Right cardiac atrium (tissue), 5 donors: ENCODE data around the gene LPO. TPM values are rescaled to one million over a fixed set of nuclear protein-coding genes. Genes with fewer than 3 reads are reported as not detected.

Source experiments
- ATAC-seq, 2 donors: fragments of 200-7000 bp; cut with Tn5 transposase; one replicate each; pipeline versions ENCODE4 v1.8.0 to v1.9.1; 2020; ENCODE audit warnings: moderate library complexity in 2 of 2, mild to moderate bottlenecking in 1 of 2
- DNase-seq, 3 donors: peaks; one replicate each; pipeline ENCODE4 v3.0.0-alpha.2; 2020
- H3K27ac ChIP-seq: one replicate; pipeline ENCODE4 v1.5.1; 2013; ENCODE audit warnings: mild to moderate bottlenecking, low read length, control low read depth, moderate library complexity
- H3K27me3 ChIP-seq: one replicate; pipeline ENCODE4 v1.6.1; 2013; ENCODE audit not compliant: control insufficient read depth, insufficient read depth
- H3K4me1 ChIP-seq: one replicate; pipeline ENCODE4 v1.6.1; 2013; ENCODE audit warnings: low read length; ENCODE audit not compliant: control insufficient read depth, insufficient read depth
- H3K4me3 ChIP-seq: one replicate; pipeline ENCODE4 v1.5.1; 2013; ENCODE audit warnings: low read length, control low read depth
- H3K9me3 ChIP-seq: one replicate; pipeline ENCODE4 v1.6.1; 2013; ENCODE audit warnings: low read length; ENCODE audit not compliant: control insufficient read depth
- WGBS: extraction: QIAGEN DNeasy Blood & Tissue Kit; methylation state at CpG from one replicate; pipeline ENCODE4 v1.1.7; 2013; 5-methylcytosine and 5-hydroxymethylcytosine counted together
- intact Hi-C, 4 donors: fragments of 100-400 bp; cut with DNase I; formaldehyde crosslinking; loops; one replicate each; pipeline versions ENCODE4 v1.11.0 to v1.14.0; 2022 to 2023
- polyA plus RNA-seq: library from polyadenylated mRNA; stranded (reverse); fragments of 200-250 nt; gene quantifications from one replicate; pipeline ENCODE4 v1.2.3, GENCODE V29; 2013
- total RNA-seq, 4 donors: library from RNA; stranded (reverse); fragmentation: NEBNext Ultra II Directional; extraction: Animal tissue kit (Norgen Biotek cat#: 25700); gene quantifications; one replicate each; pipeline ENCODE4 v1.2.1, GENCODE V29; 2021
- donor health status: healthy with polysubstance abuse.
- donor health status: DM: no; HTN: yes; CAD: no.
- donor health status: DM: no; HTN: no; CAD: no.
- donor health status: DM: no; HTN: yes; CAD: no; lungs with severe emphysema.
- donor health status: DM: yes; HTN: yes; CAD: no.

The LPO gene
- total and polyA plus RNA-seq, 5 donors = 0.29 TPM; not detected in 4

- H3K4me1 ChIP-seq = no peaks in the 10 kb centered on the region
- 75% methylated on average over 12 of the region's 12 CpGs for WGBS
- H3K27me3 ChIP-seq = no peaks in the 10 kb centered on the region
- intact Hi-C loops = no loop called here
- DNase-seq = no peak
- ATAC-seq = no peak
- no peaks in the 10 kb centered on the region for H3K9me3 ChIP-seq
- H3K4me3 ChIP-seq = no peak overlapping the region
- no peak overlapping the region for H3K27ac ChIP-seq
Observed at GRCh38 chr17:58272367-58273280, 34.2 kb downstream of the LPO start.

- Histone ChIP-seq H3K9me3 (no peaks in the 10 kb centered on the region), H3K27me3 (no peaks in the 10 kb centered on the region), H3K27ac (no peak overlapping the region), H3K4me3 (no peak overlapping the region), H3K4me1 (no peaks in the 10 kb centered on the region)
- WGBS = 73% methylated on average over 15 of the region's 15 CpGs
- no peak for ATAC-seq
- intact Hi-C loops = no loop called here
- no peak for DNase-seq
Observed at GRCh38 chr17:58273453-58274104, 35.2 kb downstream of the LPO start.

- intact Hi-C loops = no loop called here
- no peak for ATAC-seq
- H3K9me3 ChIP-seq = no peaks in the 10 kb centered on the region
- DNase-seq = no peak
- 86% methylated on average over 10 of the region's 10 CpGs for WGBS
- no peaks in the 10 kb centered on the region for H3K4me1 ChIP-seq
- no peak overlapping the region for H3K4me3 ChIP-seq
- no peaks in the 10 kb centered on the region for H3K27me3 ChIP-seq
- H3K27ac ChIP-seq = no peak overlapping the region
Observed at GRCh38 chr17:58275417-58275816, 37.0 kb downstream of the LPO start.

- no peak for DNase-seq
- Histone ChIP-seq H3K4me3 (no peak overlapping the region), H3K9me3 (no peaks in the 10 kb centered on the region), H3K27ac (no peak overlapping the region), H3K27me3 (no peaks in the 10 kb centered on the region), H3K4me1 (no peaks in the 10 kb centered on the region)
- WGBS = 44% methylated on average over 2 of the region's 2 CpGs
- intact Hi-C loops = no loop called here
- no peak for ATAC-seq
Observed at GRCh38 chr17:58276423-58276822, 38.0 kb downstream of the LPO start.

- 62% methylated on average over 5 of the region's 5 CpGs for WGBS
- H3K9me3 ChIP-seq = no peaks in the 10 kb centered on the region
- no peaks in the 10 kb centered on the region for H3K27me3 ChIP-seq
Observed at GRCh38 chr17:58277107-58277801, 38.9 kb downstream of the LPO start.

GRCh38 chr17:58277802-58278595 is 39.6 kb downstream of the LPO start:
- Histone ChIP-seq H3K4me1 (no peaks in the 10 kb centered on the region), H3K9me3 (no peaks in the 10 kb centered on the region), H3K27me3 (no peaks in the 10 kb centered on the region), H3K27ac (no peak overlapping the region), H3K4me3 (no peak overlapping the region)
- 88% methylated on average over 36 of the region's 36 CpGs for WGBS
- no peak for ATAC-seq
- intact Hi-C loops = no loop called here
- no peak for DNase-seq

More at GRCh38 chr17:58277107-58277801, 38.9 kb downstream of the LPO start:
- no peak overlapping the region for H3K4me3 ChIP-seq
- intact Hi-C loops = no loop called here
- no peak for DNase-seq
- H3K4me1 ChIP-seq = no peaks in the 10 kb centered on the region
- H3K27ac ChIP-seq = no peak overlapping the region
- ATAC-seq = no peak

- H3K4me3 ChIP-seq = peak overlapping the region; percentile 1
- DNase-seq (peak; percentile 78 to 86 (median 81)), ATAC-seq (peak; percentile 85 to 90)
- no peaks in the 10 kb centered on the region for H3K27me3 ChIP-seq
- no peaks in the 10 kb centered on the region for H3K4me1 ChIP-seq
- H3K27ac ChIP-seq = no peak overlapping the region
- no peaks in the 10 kb centered on the region for H3K9me3 ChIP-seq
- intact Hi-C loops = no loop called here
- 22% methylated on average over 5 of the region's 5 CpGs for WGBS
Observed at GRCh38 chr17:58278661-58279015, 40.3 kb downstream of the LPO start.

GRCh38 chr17:58279016-58279711 is 40.8 kb downstream of the LPO start:
- no peaks in the 10 kb centered on the region for H3K9me3 ChIP-seq
- 9% methylated on average over 60 of the region's 60 CpGs for WGBS
- H3K4me1 ChIP-seq = no peaks in the 10 kb centered on the region
- intact Hi-C loops = no loop called here
- H3K27ac ChIP-seq = no peak overlapping the region
- DNase-seq (peak; percentile 79 to 85 (median 84)), ATAC-seq (peak; percentile 72 to 90)
- peak overlapping the region; percentile 1 for H3K4me3 ChIP-seq
- no peaks in the 10 kb centered on the region for H3K27me3 ChIP-seq

GRCh38 chr17:58279736-58280479 is 41.5 kb downstream of the LPO start:
- Histone ChIP-seq H3K27ac (no peak overlapping the region), H3K4me3 (no peak overlapping the region), H3K4me1 (no peaks in the 10 kb centered on the region), H3K9me3 (no peaks in the 10 kb centered on the region), H3K27me3 (no peaks in the 10 kb centered on the region)
- no peak for DNase-seq
- WGBS = 67% methylated on average over 16 of the region's 16 CpGs
- no peak for ATAC-seq
- intact Hi-C loops = no loop called here
